ENCODE data around the gene POLD1. TPM values are rescaled to one million over a fixed set of nuclear protein-coding genes. Genes with fewer than 3 reads are reported as not detected.

The POLD1 gene
- total and polyA plus RNA-seq, 7 donors: 4.5 to 9.7 (median 6.9) TPM

- Histone ChIP-seq H3K4me3 (no peak overlapping the region), H3K36me3 (ENCODE audit: insufficient read depth in 1 of 2, low read depth in 1 of 2) (no peaks in the 10 kb centered on the region), H3K4me1 (peaks cover 7% of the 10 kb centered on the region), H3K9me3 (no peaks in the 10 kb centered on the region), H3K27ac (no peak overlapping the region), H3K27me3 (ENCODE audit: insufficient read depth in 3 of 3, low read length in 2 of 3) (peaks cover 0 to 24% (median 9%) of the 10 kb centered on the region in 3 donors)
- 64 to 81% (median 65%) methylated on average over 3 of the region's 3 CpGs for WGBS, 3 donors
- DNase-seq (no peak), ATAC-seq (no peak)
- TF ChIP-seq CTCF (IDR thresholded peaks at IDR 0.05): no peak
- intact Hi-C loops (cut with DNase I): no loop called here
Measured at GRCh38 chr19:50420808-50421207, 36.7 kb downstream of the POLD1 start.

- 78 to 83% (median 79%) methylated on average over 18 of the region's 18 CpGs for WGBS, 3 donors
- Histone ChIP-seq H3K27ac (no peak overlapping the region), H3K27me3 (ENCODE audit: insufficient read depth in 3 of 3, low read length in 2 of 3) (peaks cover 0 to 24% (median 9%) of the 10 kb centered on the region in 3 donors), H3K9me3 (no peaks in the 10 kb centered on the region), H3K36me3 (ENCODE audit: insufficient read depth in 1 of 2, low read depth in 1 of 2) (no peaks in the 10 kb centered on the region), H3K4me1 (peaks cover 7% of the 10 kb centered on the region), H3K4me3 (no peak overlapping the region)
- DNase-seq (peak in 1 of 2 donors; percentile 31), ATAC-seq (no peak)
- no peak for TF ChIP-seq CTCF (IDR thresholded peaks at IDR 0.05)
- intact Hi-C loops (cut with DNase I): no loop called here
Measured at GRCh38 chr19:50422397-50423278, 38.5 kb downstream of the POLD1 start.

GRCh38 chr19:50423279-50424113 lies 39.3 kb downstream of the POLD1 start:
- intact Hi-C loops (cut with DNase I): no loop called here
- no peak overlapping the region for H3K27ac ChIP-seq
- H3K27me3 ChIP-seq (ENCODE audit: insufficient read depth in 3 of 3, low read length in 2 of 3): peaks cover 0 to 24% (median 9%) of the 10 kb centered on the region in 3 donors
- no peak overlapping the region for H3K4me3 ChIP-seq
- TF ChIP-seq CTCF (IDR thresholded peaks at IDR 0.05): no peak
- peaks cover 9% of the 10 kb centered on the region for H3K4me1 ChIP-seq
- no peaks in the 10 kb centered on the region for H3K9me3 ChIP-seq
- DNase-seq (peak in 1 of 2 donors; percentile 36), ATAC-seq (no peak)
- H3K36me3 ChIP-seq (ENCODE audit: insufficient read depth in 1 of 2, low read depth in 1 of 2): no peaks in the 10 kb centered on the region
- 80 to 82% (median 81%) methylated on average over 22 of the region's 22 CpGs for WGBS, 3 donors

GRCh38 chr19:50425581-50425980 lies 41.4 kb downstream of the POLD1 start:
- Histone ChIP-seq H3K9me3 (no peaks in the 10 kb centered on the region), H3K27me3 (ENCODE audit: insufficient read depth in 3 of 3, low read length in 2 of 3) (peaks cover 0 to 13% (median 5%) of the 10 kb centered on the region in 3 donors), H3K4me1 (peaks cover 6% of the 10 kb centered on the region), H3K36me3 (ENCODE audit: insufficient read depth in 1 of 2, low read depth in 1 of 2) (no peaks in the 10 kb centered on the region), H3K27ac (no peak overlapping the region), H3K4me3 (no peak overlapping the region)
- 61 to 84% (median 63%) methylated on average over 7 of the region's 7 CpGs for WGBS, 3 donors
- ATAC-seq (no peak), DNase-seq (peak in 1 of 2 donors; percentile 26)
- TF ChIP-seq CTCF (IDR thresholded peaks at IDR 0.05): no peak
- intact Hi-C loops (cut with DNase I): loop anchor here in 1 of 2 donors (5.0 kb wide), 1 partner anchor 38 kb away; no protein-coding TSS in a partner anchor

Measured in psoas muscle (tissue), 8 donors.